K562 (cell line): ENCODE measurements around the gene MANEAL. TPM values are rescaled to one million over a fixed set of nuclear protein-coding genes. Genes with fewer than 3 reads are reported as not detected.

Experiments used
- ARHGAP35 ChIP-seq: fragments of 450-650 bp; IDR thresholded peaks from 2 replicates; pipeline ENCODE4 v1.6.1; 2018; ENCODE audit not compliant: partially characterized antibody
- ARID1B ChIP-seq: fragments of 450-650 bp; IDR thresholded peaks from 2 replicates; pipeline ENCODE4 v1.6.1; 2016; ENCODE audit warnings: antibody characterized with exemption, mild to moderate bottlenecking, inconsistent platforms
- BHLHE40 ChIP-seq: IDR thresholded peaks from 2 replicates; pipeline ENCODE4 v1.6.1; 2011; ENCODE audit warnings: low read length, improper control_type of control experiment
- CAMTA2 ChIP-seq: fragments of 250-450 bp; sonication (Bioruptor Pico); conservative IDR thresholded peaks from 2 replicates; pipeline ENCODE4 v1.5.1; 2022
- DIDO1 ChIP-seq: fragments of 450-650 bp; IDR thresholded peaks from 2 replicates; pipeline ENCODE4 v1.6.1; 2016; ENCODE audit warnings: low read depth, missing biosample characterization, missing genetic modification characterization
- E4F1 ChIP-seq: fragments of 250-450 bp; sonication (Bioruptor Pico); IDR thresholded peaks from 2 replicates; pipeline ENCODE4 v1.5.0; 2021; ENCODE audit warnings: mild to moderate bottlenecking, borderline replicate concordance
- FIP1L1 ChIP-seq: fragments of 200-400 bp; formaldehyde crosslinking; IDR thresholded peaks from 2 replicates; pipeline ENCODE4 v1.6.1; 2018; ENCODE audit warnings: mild to moderate bottlenecking, low read depth, low read length; ENCODE audit not compliant: poor library complexity, severe bottlenecking
- FOXO4 ChIP-seq: fragments of 450-650 bp; formaldehyde crosslinking; IDR thresholded peaks from 2 replicates; pipeline ENCODE4 v1.4.0; 2020; ENCODE audit warnings: mild to moderate bottlenecking, moderate library complexity
- GATAD2B ChIP-seq: fragments of 450-650 bp; IDR thresholded peaks from 2 replicates; pipeline ENCODE4 v1.6.1; 2017; ENCODE audit warnings: mild to moderate bottlenecking, borderline replicate concordance
- HDAC2 ChIP-seq: fragments of 450-650 bp; IDR thresholded peaks from 2 replicates; pipeline ENCODE4 v1.6.1; 2016; ENCODE audit warnings: mild to moderate bottlenecking
- LARP7 ChIP-seq: fragments of 450-650 bp; IDR thresholded peaks from 2 replicates; pipeline ENCODE4 v1.6.1; 2016
- NONO ChIP-seq, 2 experiments: fragments of 200-400 bp in 1 of 2; fragments of 450-650 bp in 1 of 2; formaldehyde crosslinking in 1 of 2; IDR thresholded peaks; 2 replicates each; pipeline ENCODE4 v1.6.1; 2017; ENCODE audit warnings: low read depth in 2 of 2, mild to moderate bottlenecking in 2 of 2, moderate library complexity in 2 of 2, low read length in 1 of 2
- PURB ChIP-seq: sonication (generic); formaldehyde crosslinking; IDR thresholded peaks from 2 replicates; pipeline ENCODE4 v1.9.0; 2021; ENCODE audit warnings: low read depth, mild to moderate bottlenecking, missing genetic modification reagents
- RCOR1 ChIP-seq, 2 experiments: IDR thresholded peaks; 2 replicates each; pipeline ENCODE4 v1.6.1; 2012; ENCODE audit warnings: low read depth in 2 of 2, low read length in 2 of 2, borderline replicate concordance in 1 of 2, improper control_type of control experiment in 1 of 2
- TRIM25 ChIP-seq: fragments of 450-650 bp; IDR thresholded peaks from 2 replicates; pipeline ENCODE4 v1.7.0; 2016; ENCODE audit warnings: borderline replicate concordance
- TSC22D4 ChIP-seq: fragments of 450-650 bp; IDR thresholded peaks from 2 replicates; pipeline ENCODE4 v1.6.1; 2016; ENCODE audit warnings: missing genetic modification characterization, missing biosample characterization, control low read depth
- ZNF354B ChIP-seq: fragments of 250-450 bp; sonication (Bioruptor Pico); IDR thresholded peaks from 2 replicates; pipeline ENCODE4 v1.4.0; 2020
- ZNF780A ChIP-seq: fragments of 250-450 bp; sonication (Bioruptor Pico); IDR thresholded peaks from 2 replicates; pipeline ENCODE4 v1.5.0; 2021; ENCODE audit warnings: mild to moderate bottlenecking
- ZNF79 ChIP-seq: fragments of 250-450 bp; sonication (Bioruptor Pico); IDR thresholded peaks from 2 replicates; pipeline ENCODE4 v1.4.0; 2020; ENCODE audit warnings: low read depth, mild to moderate bottlenecking, moderate library complexity
- polyA plus RNA-seq, 8 experiments: library from polyadenylated mRNA; depleted of rRNA in 4 of 8; stranded (reverse) in 5 of 8; unstranded in 3 of 8; fragments of >200 nt; fragmentation: Nextera tagmentation in 2 of 8; fragmentation: Illumina TruSeq in 1 of 8; extraction: Ambion mirVana in 2 of 8; extraction: Trizol in 1 of 8; gene quantifications; 2 replicates each; pipeline versions ENCODE4 v1.2.1 to v1.2.3, GENCODE V29; 2011 to 2014; ENCODE audit warnings: inconsistent platforms in 1 of 8, missing spikeins in 1 of 8
- total RNA-seq, 7 experiments: library from RNA; depleted of rRNA in 6 of 7; stranded (reverse); fragments of >200 nt in 6 of 7; fragmentation: Illumina TruSeq in 2 of 7; extraction: Trizol in 2 of 7; gene quantifications; 2 replicates each; pipeline versions ENCODE4 v1.2.1 to v1.2.3, GENCODE V29; 2011 to 2021; ENCODE audit warnings: low replicate concordance in 1 of 7
- TF ChIP-seq, protein P1 (sequence below): fragments of 250-450 bp; sonication (Bioruptor Pico); IDR thresholded peaks from 2 replicates; pipeline ENCODE4 v1.5.0; 2020; ENCODE audit warnings: mild to moderate bottlenecking, borderline replicate concordance
- TF ChIP-seq, protein P2 (sequence below): sonication (generic); formaldehyde crosslinking; IDR thresholded peaks from 2 replicates; pipeline ENCODE4 v1.8.1; 2023; ENCODE audit warnings: mild to moderate bottlenecking, missing genetic modification reagents

The MANEAL gene
- total and polyA plus RNA-seq, 9 of the 15 experiments (the other 6 are each of a cell fraction or from before 2014, with no cell fraction given): 0.37 to 3.2 (median 1.2) TPM

GRCh38 chr1:37764414-37764825 lies 29.2 kb upstream of the MANEAL start (continued):
- TF ChIP-seq, protein P1, sequence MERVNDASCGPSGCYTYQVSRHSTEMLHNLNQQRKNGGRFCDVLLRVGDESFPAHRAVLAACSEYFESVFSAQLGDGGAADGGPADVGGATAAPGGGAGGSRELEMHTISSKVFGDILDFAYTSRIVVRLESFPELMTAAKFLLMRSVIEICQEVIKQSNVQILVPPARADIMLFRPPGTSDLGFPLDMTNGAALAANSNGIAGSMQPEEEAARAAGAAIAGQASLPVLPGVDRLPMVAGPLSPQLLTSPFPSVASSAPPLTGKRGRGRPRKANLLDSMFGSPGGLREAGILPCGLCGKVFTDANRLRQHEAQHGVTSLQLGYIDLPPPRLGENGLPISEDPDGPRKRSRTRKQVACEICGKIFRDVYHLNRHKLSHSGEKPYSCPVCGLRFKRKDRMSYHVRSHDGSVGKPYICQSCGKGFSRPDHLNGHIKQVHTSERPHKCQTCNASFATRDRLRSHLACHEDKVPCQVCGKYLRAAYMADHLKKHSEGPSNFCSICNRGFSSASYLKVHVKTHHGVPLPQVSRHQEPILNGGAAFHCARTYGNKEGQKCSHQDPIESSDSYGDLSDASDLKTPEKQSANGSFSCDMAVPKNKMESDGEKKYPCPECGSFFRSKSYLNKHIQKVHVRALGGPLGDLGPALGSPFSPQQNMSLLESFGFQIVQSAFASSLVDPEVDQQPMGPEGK (CRISPR knock-in tag): no peak
- TF ChIP-seq RCOR1 (IDR thresholded peaks at IDR 0.05; ENCODE audit: borderline replicate concordance in 1 of 2, low read depth in 2 of 2, low read length in 2 of 2) (peak in 1 of 2 experiments; percentile 97; a peak in 2 of 4 replicates), ZNF79 (CRISPR knock-in tag) (no peak), DIDO1 (tag) (no peak), FIP1L1 (no peak), LARP7 (no peak), ARHGAP35 (no peak), PURB (no peak), FOXO4 (CRISPR knock-in tag) (no peak), ARID1B (no peak), TRIM25 (no peak), ZNF354B (CRISPR knock-in tag) (no peak), GATAD2B (no peak), ZNF780A (no peak), HDAC2 (peak; percentile 92), TSC22D4 (no peak), BHLHE40 (no peak), NONO (IDR thresholded peaks at IDR 0.05; ENCODE audit: low read depth in 2 of 2, low read length in 1 of 2) (no peak), E4F1 (CRISPR knock-in tag) (no peak), CAMTA2 (no peak)
- TF ChIP-seq, protein P2, sequence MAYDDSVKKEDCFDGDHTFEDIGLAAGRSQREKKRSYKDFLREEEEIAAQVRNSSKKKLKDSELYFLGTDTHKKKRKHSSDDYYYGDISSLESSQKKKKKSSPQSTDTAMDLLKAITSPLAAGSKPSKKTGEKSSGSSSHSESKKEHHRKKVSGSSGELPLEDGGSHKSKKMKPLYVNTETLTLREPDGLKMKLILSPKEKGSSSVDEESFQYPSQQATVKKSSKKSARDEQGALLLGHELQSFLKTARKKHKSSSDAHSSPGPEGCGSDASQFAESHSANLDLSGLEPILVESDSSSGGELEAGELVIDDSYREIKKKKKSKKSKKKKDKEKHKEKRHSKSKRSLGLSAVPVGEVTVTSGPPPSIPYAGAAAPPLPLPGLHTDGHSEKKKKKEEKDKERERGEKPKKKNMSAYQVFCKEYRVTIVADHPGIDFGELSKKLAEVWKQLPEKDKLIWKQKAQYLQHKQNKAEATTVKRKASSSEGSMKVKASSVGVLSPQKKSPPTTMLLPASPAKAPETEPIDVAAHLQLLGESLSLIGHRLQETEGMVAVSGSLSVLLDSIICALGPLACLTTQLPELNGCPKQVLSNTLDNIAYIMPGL: peak; percentile 99
